ENCODE data around the gene PVALEF. TPM values are rescaled to one million over a fixed set of nuclear protein-coding genes. Genes with fewer than 3 reads are reported as not detected.

The PVALEF gene
- total and polyA plus RNA-seq, 11 donors: not detected

- intact Hi-C loops (cut with DNase I): no loop called here
- Histone ChIP-seq H3K9me3 (no peaks in the 10 kb centered on the region), H3K4me3 (no peak overlapping the region), H3K27ac (no peak overlapping the region), H3K4me1 (peaks cover 0 to 6% (median 0%) of the 10 kb centered on the region in 12 donors), H3K36me3 (no peaks in the 10 kb centered on the region), H3K27me3 (peaks cover 0 to 6% (median 0%) of the 10 kb centered on the region in 9 donors)
- ATAC-seq: no peak
- WGBS, 4 donors: 86 to 92% (median 89%) methylated on average over 10 of the region's 10 CpGs
- DNase-seq: no peak
- no peak for TF ChIP-seq CTCF (IDR thresholded peaks at IDR 0.05)
- TF ChIP-seq POLR2A (IDR thresholded peaks at IDR 0.05): no peak
These were observed 18.0 kb downstream of the PVALEF start for GRCh38 chr17:81183316-81183715.

GRCh38 chr17:81183807-81184206, 18.5 kb downstream of the PVALEF start:
- WGBS, 4 donors: 90 to 95% (median 91%) methylated on average over 11 of the region's 11 CpGs
- DNase-seq: no peak
- intact Hi-C loops (cut with DNase I): no loop called here
- Histone ChIP-seq H3K9me3 (no peaks in the 10 kb centered on the region), H3K27ac (no peak overlapping the region), H3K27me3 (peaks cover 0 to 6% (median 0%) of the 10 kb centered on the region in 9 donors), H3K4me3 (no peak overlapping the region), H3K36me3 (no peaks in the 10 kb centered on the region), H3K4me1 (peaks cover 0 to 6% (median 0%) of the 10 kb centered on the region in 12 donors)
- ATAC-seq: no peak
- TF ChIP-seq CTCF (IDR thresholded peaks at IDR 0.05) (no peak), POLR2A (IDR thresholded peaks at IDR 0.05) (no peak)

- WGBS, 4 donors: 36 to 48% (median 42%) methylated on average over 7 to 15 of the region's 15 CpGs
- H3K27ac ChIP-seq: no peak overlapping the region
- no peak overlapping the region for H3K4me3 ChIP-seq
- H3K36me3 ChIP-seq: peaks cover 0 to 7% (median 0%) of the 10 kb centered on the region in 9 donors
- peaks cover 0 to 6% (median 0%) of the 10 kb centered on the region in 12 donors for H3K4me1 ChIP-seq
- peaks cover 0 to 6% (median 0%) of the 10 kb centered on the region in 9 donors for H3K27me3 ChIP-seq
- ATAC-seq (no peak), DNase-seq (no peak)
- intact Hi-C loops (cut with DNase I): no loop called here
- H3K9me3 ChIP-seq: no peaks in the 10 kb centered on the region
- TF ChIP-seq CTCF (IDR thresholded peaks at IDR 0.05) (no peak), POLR2A (IDR thresholded peaks at IDR 0.05) (no peak)
These were observed 19.2 kb downstream of the PVALEF start for GRCh38 chr17:81184555-81184954.

- no peaks in the 10 kb centered on the region for H3K9me3 ChIP-seq
- 84 to 88% (median 86%) methylated on average over 4 to 7 of the region's 7 CpGs for WGBS, 4 donors
- H3K4me1 ChIP-seq: no peaks in the 10 kb centered on the region
- intact Hi-C loops (cut with DNase I): no loop called here
- TF ChIP-seq POLR2A (IDR thresholded peaks at IDR 0.05) (no peak), CTCF (IDR thresholded peaks at IDR 0.05) (no peak)
- H3K27ac ChIP-seq: no peak overlapping the region
- DNase-seq: no peak
- peaks cover 0 to 14% (median 0%) of the 10 kb centered on the region in 9 donors for H3K36me3 ChIP-seq
- H3K27me3 ChIP-seq: peaks cover 0 to 6% (median 0%) of the 10 kb centered on the region in 9 donors
- ATAC-seq: no peak
- no peak overlapping the region for H3K4me3 ChIP-seq
These were observed 20.9 kb downstream of the PVALEF start for GRCh38 chr17:81186203-81186602.

All from heart left ventricle (tissue), 16 donors.